SU-DHL-6 (cell line): ENCODE measurements around the gene C9orf78.

Source experiments
- H2AFZ ChIP-seq: fragments of 200-600 bp; sonication (generic); 2 replicates; pipeline ENCODE4 v1.6.1; 2014; ENCODE audit warnings: low read depth, mild to moderate bottlenecking, moderate library complexity, mixed read lengths, antibody characterized with exemption, low read length; ENCODE audit not compliant: severe bottlenecking
- H3F3A ChIP-seq: fragments of 200-600 bp; shearing (Covaris generic); 2 replicates; pipeline ENCODE4 v1.6.0; 2016; ENCODE audit warnings: antibody characterized with exemption, mild to moderate bottlenecking; ENCODE audit not compliant: insufficient read depth
- H3K27ac ChIP-seq: fragments of 200-600 bp; sonication (generic); 2 replicates; pipeline ENCODE4 v1.5.1; 2016; ENCODE audit warnings: low read depth, mild to moderate bottlenecking, low read length, moderate library complexity, mixed read lengths
- H3K27me3 ChIP-seq: fragments of 200-600 bp; sonication (generic), shearing (Covaris generic); 2 replicates; pipeline ENCODE4 v1.6.0; 2014; ENCODE audit warnings: mild to moderate bottlenecking, low read length
- H3K36me3 ChIP-seq: fragments of 200-600 bp; sonication (generic); 2 replicates; pipeline ENCODE4 v1.6.1; 2014; ENCODE audit warnings: mild to moderate bottlenecking, low read length, mixed read lengths
- H3K4me2 ChIP-seq: fragments of 300-600, 200-600 bp; shearing (Covaris generic), sonication (generic); 2 replicates; pipeline ENCODE4 v1.6.0; 2014; ENCODE audit warnings: low read length, low read depth, mild to moderate bottlenecking; ENCODE audit not compliant: poor library complexity, severe bottlenecking
- H3K4me3 ChIP-seq: fragments of 200-600 bp; sonication (generic); 2 replicates; pipeline ENCODE4 v1.5.1; 2014; ENCODE audit warnings: antibody characterized with exemption, low read length, mild to moderate bottlenecking, mixed read lengths; ENCODE audit not compliant: insufficient read depth, poor library complexity, severe bottlenecking
- H3K79me2 ChIP-seq: fragments of 200-600 bp; sonication (generic); 2 replicates; pipeline ENCODE4 v1.6.1; 2014; ENCODE audit warnings: mild to moderate bottlenecking, low read length, moderate library complexity; ENCODE audit not compliant: insufficient read depth
- H3K9ac ChIP-seq: fragments of 200-600 bp; sonication (generic); 2 replicates; pipeline ENCODE4 v1.7.0; 2014; ENCODE audit warnings: mild to moderate bottlenecking, low read length
- H3K9me2 ChIP-seq: fragments of 200-600 bp; sonication (generic); replicated peaks from 2 replicates; pipeline ENCODE4 v1.6.1; 2014; ENCODE audit warnings: low read length; ENCODE audit not compliant: insufficient read depth
- H3K9me3 ChIP-seq: fragments of 200-600 bp; sonication (generic); 2 replicates; pipeline ENCODE4 v1.6.1; 2014; ENCODE audit warnings: low read length, mixed read lengths; ENCODE audit not compliant: insufficient read depth
- H4K20me1 ChIP-seq: fragments of 200-600 bp; sonication (generic); 2 replicates; pipeline ENCODE4 v1.6.1; 2014; ENCODE audit warnings: low read depth, mild to moderate bottlenecking, antibody characterized with exemption, low read length, moderate library complexity, mixed read lengths
- EZH2phosphoT487 ChIP-seq: fragments of 200-600 bp; sonication (generic), shearing (Covaris generic); conservative IDR thresholded peaks from 2 replicates; pipeline ENCODE4 v1.6.1; 2018; ENCODE audit warnings: mild to moderate bottlenecking, antibody characterized with exemption, low read length, moderate library complexity, mixed read lengths
- TF ChIP-seq, protein P1 (sequence below): fragments of 200-600 bp; sonication (generic); IDR thresholded peaks from one replicate; pipeline ENCODE4 v1.5.1; 2017; ENCODE audit warnings: antibody characterized with exemption, mild to moderate bottlenecking, low read length, moderate library complexity; ENCODE audit not compliant: insufficient read depth, poor library complexity, severe bottlenecking

The C9orf78 gene

DNA sequence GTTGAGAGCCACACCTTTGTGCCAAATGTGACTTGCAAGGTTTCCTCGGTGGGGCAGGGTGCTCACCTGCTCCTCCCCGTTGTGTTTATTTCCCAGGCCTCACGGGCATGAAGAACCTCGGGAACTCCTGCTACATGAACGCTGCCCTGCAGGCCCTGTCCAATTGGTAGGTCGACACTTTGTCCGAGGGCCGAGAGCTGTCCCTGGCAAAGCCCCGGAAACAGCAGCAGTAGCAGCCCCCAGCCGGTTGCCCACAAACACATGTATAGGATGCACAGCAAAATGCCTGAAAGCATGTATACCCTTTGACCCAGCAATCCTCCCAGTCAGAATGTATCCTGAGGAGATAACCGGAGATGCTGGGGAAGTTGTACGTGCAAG is 26.4 kb upstream of the C9orf78 start:
- H4K20me1 ChIP-seq = no peaks in the 10 kb centered on the region
- H3K27ac ChIP-seq = no peak overlapping the region
- H3K4me2 ChIP-seq = no peak overlapping the region
- no peak overlapping the region for H2AFZ ChIP-seq
- no peaks in the 10 kb centered on the region for H3K9me3 ChIP-seq
- no peaks in the 10 kb centered on the region for H3F3A ChIP-seq
- no peak for TF ChIP-seq EZH2phosphoT487
- TF ChIP-seq, protein P1, sequence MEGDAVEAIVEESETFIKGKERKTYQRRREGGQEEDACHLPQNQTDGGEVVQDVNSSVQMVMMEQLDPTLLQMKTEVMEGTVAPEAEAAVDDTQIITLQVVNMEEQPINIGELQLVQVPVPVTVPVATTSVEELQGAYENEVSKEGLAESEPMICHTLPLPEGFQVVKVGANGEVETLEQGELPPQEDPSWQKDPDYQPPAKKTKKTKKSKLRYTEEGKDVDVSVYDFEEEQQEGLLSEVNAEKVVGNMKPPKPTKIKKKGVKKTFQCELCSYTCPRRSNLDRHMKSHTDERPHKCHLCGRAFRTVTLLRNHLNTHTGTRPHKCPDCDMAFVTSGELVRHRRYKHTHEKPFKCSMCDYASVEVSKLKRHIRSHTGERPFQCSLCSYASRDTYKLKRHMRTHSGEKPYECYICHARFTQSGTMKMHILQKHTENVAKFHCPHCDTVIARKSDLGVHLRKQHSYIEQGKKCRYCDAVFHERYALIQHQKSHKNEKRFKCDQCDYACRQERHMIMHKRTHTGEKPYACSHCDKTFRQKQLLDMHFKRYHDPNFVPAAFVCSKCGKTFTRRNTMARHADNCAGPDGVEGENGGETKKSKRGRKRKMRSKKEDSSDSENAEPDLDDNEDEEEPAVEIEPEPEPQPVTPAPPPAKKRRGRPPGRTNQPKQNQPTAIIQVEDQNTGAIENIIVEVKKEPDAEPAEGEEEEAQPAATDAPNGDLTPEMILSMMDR = no peak
- H3K27me3 ChIP-seq = no peaks in the 10 kb centered on the region
- H3K9ac ChIP-seq = no peak overlapping the region
- no peaks in the 10 kb centered on the region for H3K79me2 ChIP-seq
- no peaks in the 10 kb centered on the region for H3K36me3 ChIP-seq
- H3K4me3 ChIP-seq = no peak overlapping the region
- no peaks in the 10 kb centered on the region for H3K9me2 ChIP-seq

DNA sequence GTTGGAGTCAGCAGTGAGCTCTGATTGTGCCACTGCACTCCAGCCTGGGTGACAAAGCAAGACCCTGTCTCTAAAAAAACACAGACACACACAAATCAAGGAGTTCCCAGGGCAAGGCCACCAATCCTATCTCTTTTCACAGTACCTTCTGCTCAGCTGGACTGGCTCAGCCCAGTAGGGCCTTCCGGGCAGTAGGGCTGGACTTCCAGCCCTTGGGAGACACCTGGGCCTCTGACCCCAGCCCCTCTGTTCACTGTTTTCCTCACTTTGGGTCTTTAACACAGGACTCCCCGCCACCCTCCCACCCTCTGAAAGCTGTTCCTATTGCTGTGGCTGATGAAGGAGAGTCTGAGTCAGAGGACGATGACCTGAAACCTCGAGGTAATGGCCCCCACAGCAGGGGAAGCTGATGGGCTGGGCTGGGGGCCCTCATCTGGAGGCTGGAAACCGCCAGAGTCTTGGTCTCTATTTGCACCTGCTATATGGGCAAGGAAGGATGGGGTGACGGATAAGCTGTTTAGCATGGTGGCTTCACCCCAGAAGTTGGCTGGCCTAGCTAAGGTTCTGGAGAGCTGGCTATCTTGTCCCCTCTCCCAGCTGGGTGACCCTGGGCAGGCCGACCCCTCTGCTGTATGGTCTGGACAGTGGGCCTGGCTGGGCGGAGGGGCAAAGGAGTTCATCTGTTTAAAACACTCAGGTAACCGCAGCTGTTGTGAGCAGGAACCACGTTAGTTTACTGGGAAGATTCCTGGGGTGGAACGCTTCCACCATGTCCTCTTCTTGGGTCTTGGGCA is 25.8 kb upstream of the C9orf78 start:
- Histone ChIP-seq H3K79me2 (no peaks in the 10 kb centered on the region), H3F3A (no peaks in the 10 kb centered on the region), H3K9me3 (no peaks in the 10 kb centered on the region), H2AFZ (no peak overlapping the region), H3K27ac (no peak overlapping the region), H3K9me2 (no peaks in the 10 kb centered on the region), H4K20me1 (no peaks in the 10 kb centered on the region), H3K27me3 (no peaks in the 10 kb centered on the region), H3K9ac (no peak overlapping the region), H3K4me2 (no peak overlapping the region), H3K4me3 (no peak overlapping the region), H3K36me3 (no peaks in the 10 kb centered on the region)
- no peak for TF ChIP-seq EZH2phosphoT487
- TF ChIP-seq, protein P1 = no peak

GRCh38 chr9:129858167-129858962 is 23.3 kb upstream of the C9orf78 start:
- TF ChIP-seq EZH2phosphoT487 = no peak
- TF ChIP-seq, protein P1 = no peak
- H3K9me3 ChIP-seq = no peaks in the 10 kb centered on the region
- no peaks in the 10 kb centered on the region for H4K20me1 ChIP-seq
- H2AFZ ChIP-seq = no peak overlapping the region
- H3K9ac ChIP-seq = no peak overlapping the region
- H3K79me2 ChIP-seq = no peaks in the 10 kb centered on the region
- no peaks in the 10 kb centered on the region for H3K9me2 ChIP-seq
- H3K36me3 ChIP-seq = no peaks in the 10 kb centered on the region
- no peaks in the 10 kb centered on the region for H3F3A ChIP-seq
- H3K27me3 ChIP-seq = no peaks in the 10 kb centered on the region
- no peak overlapping the region for H3K27ac ChIP-seq
- H3K4me3 ChIP-seq = no peak overlapping the region
- H3K4me2 ChIP-seq = no peak overlapping the region
